ENCODE data around the gene GPR89A. TPM values are rescaled to one million over a fixed set of nuclear protein-coding genes. Genes with fewer than 3 reads are reported as not detected.
"Not testable (repeated sequence)": the region's sequence is repeated elsewhere in the genome, so short reads cannot be mapped to it uniquely, and the experiment has no call there.

GPR89A gene
- total RNA-seq, 1 donor from 2014 or later: 9.3 TPM

DNA sequence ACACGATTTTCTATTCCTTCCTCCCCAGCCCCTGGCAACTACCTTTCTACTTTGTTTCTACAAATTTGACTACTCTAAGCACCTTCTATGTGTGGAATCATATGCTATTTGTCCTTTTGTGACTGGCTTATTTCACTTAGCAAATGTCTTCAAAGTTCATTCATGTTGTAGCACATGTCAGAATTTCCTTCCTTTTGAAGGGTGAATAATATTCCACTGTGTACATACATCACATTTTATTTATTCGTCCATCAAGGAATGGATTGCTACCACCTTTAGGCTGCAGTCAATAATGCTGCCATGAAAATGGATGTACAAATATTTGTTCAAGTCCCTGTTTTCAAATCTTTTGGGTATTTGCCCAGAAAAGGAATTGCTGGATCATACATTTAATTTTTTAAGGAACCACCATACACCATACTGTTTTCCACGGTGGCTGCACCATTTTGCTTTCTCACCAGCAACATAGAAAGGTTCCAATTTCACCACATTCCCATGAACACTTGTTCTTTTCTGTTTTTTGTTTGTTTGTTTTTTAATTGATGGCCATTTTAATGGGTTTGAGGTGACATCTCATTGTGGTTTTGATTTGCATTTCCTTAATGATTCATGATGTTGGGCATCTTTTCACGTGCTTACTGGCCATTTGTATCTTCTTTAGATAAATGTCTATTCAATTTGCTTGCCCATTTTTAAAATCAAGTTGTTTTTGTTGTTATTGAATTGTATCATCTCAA is 102.7 kb downstream of the GPR89A start:
- intact Hi-C loops (cut with DNase I): no loop called here
- DNase-seq (ENCODE audit: low spot score): no peak

DNA sequence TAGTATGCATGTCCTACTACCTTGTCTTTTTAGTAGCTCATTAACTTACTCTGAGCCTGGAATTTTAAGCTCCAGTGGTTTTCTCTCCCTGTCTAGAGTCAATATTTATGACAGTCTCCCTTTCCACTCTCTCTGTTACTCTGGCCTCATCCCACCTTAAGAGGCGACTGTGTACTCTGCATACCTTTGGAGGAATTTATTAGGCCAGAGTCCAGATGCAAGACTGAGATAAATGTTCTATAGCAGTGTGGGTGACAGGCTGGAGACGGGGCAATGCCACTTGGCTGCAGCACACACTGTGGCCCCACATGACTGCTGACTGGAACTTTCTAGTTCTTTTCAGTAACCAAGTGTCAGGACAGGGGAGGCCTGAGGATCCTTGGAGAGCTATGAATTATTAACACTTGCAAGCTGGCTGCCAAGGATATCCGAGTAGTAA is 103.4 kb downstream of the GPR89A start:
- no peak for DNase-seq (ENCODE audit: low spot score)
- intact Hi-C loops (cut with DNase I): no loop called here

DNA sequence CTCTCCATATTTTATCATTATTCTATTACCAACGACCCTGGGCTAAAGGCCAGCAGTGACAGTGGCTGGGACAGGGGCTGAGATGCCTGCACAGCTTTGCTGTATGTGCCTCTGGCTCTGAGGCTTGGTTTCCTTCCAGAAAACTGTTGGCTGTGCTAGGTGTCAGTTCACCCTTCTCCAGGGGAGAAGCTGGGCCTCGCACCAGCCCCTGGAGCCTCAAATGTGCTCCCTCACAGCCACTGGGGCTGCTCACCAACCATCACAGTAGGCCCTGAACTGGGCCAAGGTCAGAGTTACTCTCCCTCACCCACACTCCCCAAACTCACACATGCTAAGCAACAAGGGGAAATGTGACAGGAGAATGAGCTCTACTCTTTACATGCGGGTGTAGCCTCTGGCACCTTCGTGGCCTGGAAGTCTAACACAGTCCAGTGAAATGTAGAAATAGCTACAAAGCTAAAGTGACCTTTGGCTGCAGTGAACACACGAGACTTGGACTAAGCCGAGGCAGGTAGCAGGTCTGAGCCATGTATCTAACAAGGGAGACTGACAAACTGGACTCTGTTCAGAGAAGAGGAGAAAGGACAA is 106.8 kb downstream of the GPR89A start:
- intact Hi-C loops (cut with DNase I): no loop called here

DNA sequence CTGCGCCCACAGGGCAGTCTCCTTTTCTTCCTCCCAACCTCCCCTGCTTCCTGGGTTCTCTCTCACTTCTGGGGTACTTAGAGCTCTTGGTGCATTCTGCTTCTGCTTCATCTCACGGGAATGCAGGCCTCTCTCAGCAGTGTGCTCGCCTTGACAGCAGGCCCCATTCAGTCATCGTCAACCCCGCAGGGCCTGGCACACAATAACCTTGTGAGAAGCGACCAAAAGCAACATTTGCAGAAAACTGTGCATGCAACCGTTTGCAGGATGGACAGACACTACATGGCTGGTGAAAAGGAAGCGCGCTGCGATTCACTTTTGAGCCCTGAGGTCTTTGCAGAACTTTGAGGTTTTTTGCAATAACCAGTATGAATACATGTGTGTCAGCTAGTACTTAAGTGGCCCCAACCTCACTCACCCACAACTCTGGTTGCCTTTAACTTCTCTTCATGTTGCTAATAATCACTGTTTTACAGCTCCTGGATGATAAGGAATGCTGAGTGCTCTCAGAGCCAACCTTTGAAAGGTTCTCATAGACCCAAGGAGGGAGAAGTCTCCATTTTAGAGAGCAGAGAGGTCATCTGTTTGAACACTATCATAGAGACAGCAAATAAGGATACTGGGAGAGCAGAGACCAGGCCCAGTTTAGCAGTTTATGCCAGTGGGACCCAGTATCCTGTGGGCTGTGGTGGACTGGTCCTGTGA is 109.0 kb downstream of the GPR89A start:
- intact Hi-C loops (cut with DNase I): no loop called here
- DNase-seq (ENCODE audit: low spot score): no peak

More for the DNA sequence above, 106.8 kb downstream of the GPR89A start:
- DNase-seq (ENCODE audit: low spot score): no peak

DNA sequence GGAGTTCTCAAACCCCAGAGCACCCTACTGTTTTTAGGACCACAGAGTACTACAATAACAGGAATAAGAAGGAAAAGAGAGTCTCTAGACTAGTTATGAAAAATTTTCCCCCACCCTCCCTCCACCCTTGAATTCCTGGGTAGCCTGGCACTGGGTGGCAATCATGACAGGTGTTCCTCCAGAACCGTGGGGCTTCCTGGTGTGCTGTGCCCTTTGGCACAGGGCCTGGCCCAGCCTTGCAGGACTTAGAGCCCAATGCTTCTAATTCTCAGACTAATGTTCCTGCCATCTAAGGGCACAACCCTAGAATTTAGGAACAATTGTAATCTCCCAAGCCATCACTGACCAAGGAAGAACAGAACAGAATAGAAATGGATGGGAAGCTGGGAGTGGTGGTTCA is 110.0 kb downstream of the GPR89A start:
- DNase-seq (ENCODE audit: low spot score): no peak
- intact Hi-C loops (cut with DNase I): no loop called here

DNA sequence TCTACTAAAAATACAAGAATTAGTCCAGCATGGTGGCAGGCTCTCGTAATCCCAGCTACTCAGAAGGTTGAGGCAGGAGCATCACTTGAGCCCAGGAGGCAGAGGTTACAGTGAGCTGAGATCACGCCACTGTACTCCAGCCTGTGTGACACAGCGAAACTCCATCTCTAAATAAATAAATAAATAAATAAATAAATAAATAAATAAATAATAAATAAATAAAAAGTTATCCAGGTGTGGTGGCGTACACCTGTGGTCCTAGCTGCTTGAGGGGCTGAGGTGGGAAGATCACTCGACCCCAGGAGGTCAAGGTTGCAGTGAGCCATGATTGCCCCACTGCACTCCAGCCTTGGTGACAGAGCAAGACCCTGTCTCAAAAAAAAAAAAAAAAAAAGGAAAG is 110.7 kb downstream of the GPR89A start:
- intact Hi-C loops (cut with DNase I); DNase-seq (ENCODE audit: low spot score): not testable (repeated sequence)

DNA sequence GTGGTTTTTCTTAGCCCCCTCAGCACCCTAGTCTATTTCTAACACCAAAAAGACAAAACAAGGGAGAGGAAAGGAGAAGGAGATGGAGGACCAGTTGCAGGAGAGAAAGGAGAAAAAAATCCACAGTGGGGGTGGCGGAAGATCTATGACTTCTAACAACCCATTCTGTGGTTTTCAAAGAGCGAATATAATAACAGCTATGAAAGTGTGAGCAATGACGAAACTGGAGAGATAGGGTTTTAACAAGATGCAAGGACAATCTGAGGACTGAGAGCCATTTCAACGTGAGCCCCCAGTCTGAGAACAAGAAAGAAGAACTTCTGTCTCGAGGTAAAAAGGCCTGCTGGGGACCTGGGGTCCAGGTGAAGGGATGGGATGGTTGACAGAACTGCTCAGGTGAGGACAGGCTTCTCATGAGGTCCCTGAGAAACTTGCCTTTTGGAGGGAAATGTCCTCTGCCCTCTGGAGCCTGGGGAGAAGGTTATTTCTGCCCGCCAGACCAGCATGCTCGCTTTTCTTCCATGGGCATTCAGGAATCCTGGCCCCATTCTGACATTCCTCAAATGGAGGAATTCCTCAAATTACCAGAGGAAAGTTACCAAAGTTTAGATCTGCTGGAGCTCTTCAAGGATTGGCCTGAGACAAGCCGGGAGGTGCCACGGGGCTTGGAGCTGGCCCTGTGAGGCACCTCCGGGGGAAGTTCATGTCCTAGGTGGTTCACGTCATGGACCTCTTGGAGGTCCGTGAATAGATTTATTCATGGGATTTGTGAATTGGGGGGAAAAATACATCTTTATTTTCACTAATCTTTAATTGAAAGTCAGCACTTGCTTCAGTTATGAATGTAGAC is 111.7 kb downstream of the GPR89A start, which contains the start of gene CD160:
TSS of gene CD160 (plus strand) at position 270 of the 850 bp plus-strand sequence. CDS start 8,829 bp downstream, outside the sequence.
- intact Hi-C loops (cut with DNase I): no loop called here
- DNase-seq (ENCODE audit: low spot score): no peak

Other genes starting within 250 kb of the GPR89A start
- gene NBPF20, start 182.4 kb upstream of the GPR89A start, total RNA-seq: 1.2 TPM
- 0.48 TPM for gene PDZK1, start 99.4 kb downstream of the GPR89A start, total RNA-seq
- gene CD160, start 111.5 kb downstream of the GPR89A start, total RNA-seq: 0.22 TPM
- gene RNF115, start 216.1 kb downstream of the GPR89A start, total RNA-seq: 74.5 TPM
- gene POLR3C, start 216.2 kb downstream of the GPR89A start, total RNA-seq: 14.0 TPM
- 2.7 TPM for gene NUDT17, start 237.6 kb downstream of the GPR89A start, total RNA-seq

All from cardiac septum (tissue), 1 donor.